Activated CD8-positive, alpha-beta memory T cell treated with anti-CD3 and anti-CD28 coated beads, Interleukin-2, amount 10 ng/mL, durations not matched to agents 7 days and 5 days (primary cell): ENCODE measurements around the gene EMC8. TPM values are rescaled to one million over a fixed set of nuclear protein-coding genes. Genes with fewer than 3 reads are reported as not detected.
A peak's percentile ranks its signal among the peaks of the same experiment; 100 is the strongest.

ENCODE experiments used
- ATAC-seq: fragments of 150-1000 bp; cut with Tn5 transposase; one replicate; pipeline ENCODE4 v1.10.0; 2021; ENCODE audit warnings: moderate library complexity
- CTCF ChIA-PET: fragments of 350-600 bp; sonication (Branson Sonifier 250); formaldehyde crosslinking; loops from one replicate; lab custom pipeline; 2021; ENCODE audit warnings: antibody characterized with exemption; lab: Charles Lee
- DNase-seq: peaks from one replicate; pipeline ENCODE4 v3.0.0-alpha.2; 2020
- H3K27ac Mint-ChIP-seq: one replicate; pipeline ENCODE4 v1.8.0; 2021; ENCODE audit warnings: mild to moderate bottlenecking, mixed read lengths
- H3K27me3 Mint-ChIP-seq: one replicate; pipeline ENCODE4 v1.8.0; 2021; ENCODE audit warnings: mixed read lengths
- H3K36me3 Mint-ChIP-seq: one replicate; pipeline ENCODE4 v1.8.0; 2021; ENCODE audit warnings: mild to moderate bottlenecking, mixed read lengths
- H3K4me1 Mint-ChIP-seq: one replicate; pipeline ENCODE4 v1.8.0; 2021; ENCODE audit warnings: mixed read lengths
- H3K4me3 Mint-ChIP-seq: one replicate; pipeline ENCODE4 v1.8.0; 2021; ENCODE audit warnings: mild to moderate bottlenecking, moderate library complexity, mixed read lengths
- H3K9me3 Mint-ChIP-seq: one replicate; pipeline ENCODE4 v1.8.0; 2022; ENCODE audit warnings: low read depth, mixed read lengths
- total RNA-seq, 2 experiments: library from RNA; stranded (reverse); gene quantifications; one replicate each; pipeline ENCODE4 v1.2.3, GENCODE V29; 2021

EMC8 gene
- total RNA-seq, 2 experiments from 2014 or later, result 32.2 to 33.9 TPM

DNA sequence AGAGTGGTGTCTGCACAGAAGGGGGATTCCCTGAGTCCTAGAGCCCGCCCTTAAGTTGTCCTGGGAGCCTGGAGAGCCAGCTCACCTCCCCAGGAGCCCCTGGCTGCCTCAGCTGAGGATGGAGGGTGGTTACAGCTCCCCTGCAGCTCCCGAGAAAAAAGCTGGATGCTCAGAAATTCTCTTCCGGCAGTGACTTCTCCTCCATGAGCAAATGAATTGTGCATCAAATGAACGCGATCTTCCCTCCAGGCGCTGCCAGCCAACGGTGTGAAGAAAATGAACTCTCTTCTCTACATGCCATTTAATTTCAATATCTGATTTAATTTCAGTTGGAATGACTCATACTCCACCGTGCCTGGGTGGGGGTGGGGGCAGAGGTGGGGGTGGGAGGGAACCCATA, 34.1 kb downstream of the EMC8 start:
- H3K27me3 Mint-ChIP-seq, result peaks cover 7% of the 10 kb centered on the region
- H3K4me3 Mint-ChIP-seq, result no peak overlapping the region
- no peaks in the 10 kb centered on the region for H3K36me3 Mint-ChIP-seq
- CTCF ChIA-PET, result no interaction called here
- H3K27ac Mint-ChIP-seq, result no peak overlapping the region
- H3K9me3 Mint-ChIP-seq, result no peaks in the 10 kb centered on the region
- no peaks in the 10 kb centered on the region for H3K4me1 Mint-ChIP-seq
- no peak for ATAC-seq
- DNase-seq, result no peak

DNA sequence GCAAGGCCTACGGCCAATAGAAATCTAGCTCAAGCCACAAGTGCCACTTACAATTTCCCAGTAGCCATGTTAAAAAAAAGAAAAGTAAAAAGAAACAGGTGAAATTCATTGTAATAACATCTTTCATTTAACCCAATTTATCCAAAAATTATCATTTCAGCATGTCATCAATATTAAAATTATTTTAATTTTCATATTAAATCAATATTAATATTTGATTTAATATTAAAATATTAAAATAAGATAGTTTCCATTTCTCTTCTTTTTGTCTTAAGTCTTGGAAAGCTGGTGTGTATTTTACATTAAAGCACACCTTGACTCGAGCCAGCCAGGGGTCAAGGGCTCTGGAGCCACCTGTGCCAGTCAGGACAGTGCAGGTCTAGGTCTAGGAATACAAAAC, 35.7 kb downstream of the EMC8 start:
- Mint-ChIP-seq H3K9me3 (no peaks in the 10 kb centered on the region), H3K4me3 (no peak overlapping the region), H3K27me3 (peaks cover 23% of the 10 kb centered on the region), H3K36me3 (no peaks in the 10 kb centered on the region), H3K4me1 (peaks cover 7% of the 10 kb centered on the region), H3K27ac (no peak overlapping the region)
- no peak for ATAC-seq
- no peak for DNase-seq
- CTCF ChIA-PET, result interaction anchor here (1.5 kb wide), 1 partner anchor 14 kb away, joined by 3 read pairs; no protein-coding TSS in a partner anchor

DNA sequence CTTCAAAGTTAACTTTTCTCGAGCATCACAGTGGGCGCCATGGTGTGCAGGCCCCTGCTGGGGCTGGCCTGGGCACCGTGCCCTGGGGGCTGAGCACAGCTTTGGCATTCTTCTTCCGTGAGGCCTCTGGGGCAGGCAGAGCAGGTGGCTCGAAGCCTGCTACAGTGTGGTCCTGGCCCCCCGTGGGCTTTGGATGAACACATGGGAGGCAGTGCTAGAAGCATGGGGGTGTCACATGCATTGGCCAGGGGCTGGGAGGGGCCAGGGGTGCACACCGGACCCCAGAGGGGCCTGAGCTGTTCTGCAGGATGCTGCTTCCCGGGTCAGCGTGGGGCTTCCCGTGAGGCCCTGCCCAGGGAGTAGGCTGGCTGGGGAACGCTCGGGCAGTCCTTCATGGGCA, 36.4 kb downstream of the EMC8 start:
- no peaks in the 10 kb centered on the region for H3K36me3 Mint-ChIP-seq
- no peak overlapping the region for H3K27ac Mint-ChIP-seq
- ATAC-seq (no peak), DNase-seq (no peak)
- H3K27me3 Mint-ChIP-seq, result peaks cover 26% of the 10 kb centered on the region
- CTCF ChIA-PET, result interaction anchor here (1.5 kb wide), 1 partner anchor 15 kb away, joined by 3 read pairs; no protein-coding TSS in a partner anchor
- H3K4me1 Mint-ChIP-seq, result peaks cover 10% of the 10 kb centered on the region
- H3K9me3 Mint-ChIP-seq, result no peaks in the 10 kb centered on the region
- H3K4me3 Mint-ChIP-seq, result no peak overlapping the region

DNA sequence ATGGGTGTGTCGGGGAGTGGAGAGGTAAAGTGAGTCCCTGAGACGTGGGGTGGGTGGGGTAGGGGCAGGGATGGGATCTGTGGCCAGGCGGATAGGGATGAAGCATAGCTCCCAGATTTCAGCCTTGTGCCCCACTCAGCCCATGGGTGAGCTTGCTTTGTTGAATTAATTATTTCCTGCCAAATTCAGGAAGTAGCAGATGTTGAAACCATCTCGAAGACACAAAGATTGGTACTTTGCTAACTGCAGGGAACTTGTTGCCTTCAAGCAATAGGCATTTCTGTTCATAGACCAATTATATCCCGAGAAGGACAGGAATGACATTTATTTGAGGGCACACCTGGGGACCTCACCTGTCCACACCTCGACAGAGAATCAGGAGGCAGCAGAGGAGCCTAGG, 37.5 kb downstream of the EMC8 start:
- Mint-ChIP-seq H3K36me3 (no peaks in the 10 kb centered on the region), H3K9me3 (no peaks in the 10 kb centered on the region), H3K4me3 (no peak overlapping the region), H3K4me1 (peaks cover 20% of the 10 kb centered on the region), H3K27me3 (peaks cover 28% of the 10 kb centered on the region), H3K27ac (no peak overlapping the region)
- DNase-seq, result no peak
- CTCF ChIA-PET, result no interaction called here
- ATAC-seq, result no peak

DNA sequence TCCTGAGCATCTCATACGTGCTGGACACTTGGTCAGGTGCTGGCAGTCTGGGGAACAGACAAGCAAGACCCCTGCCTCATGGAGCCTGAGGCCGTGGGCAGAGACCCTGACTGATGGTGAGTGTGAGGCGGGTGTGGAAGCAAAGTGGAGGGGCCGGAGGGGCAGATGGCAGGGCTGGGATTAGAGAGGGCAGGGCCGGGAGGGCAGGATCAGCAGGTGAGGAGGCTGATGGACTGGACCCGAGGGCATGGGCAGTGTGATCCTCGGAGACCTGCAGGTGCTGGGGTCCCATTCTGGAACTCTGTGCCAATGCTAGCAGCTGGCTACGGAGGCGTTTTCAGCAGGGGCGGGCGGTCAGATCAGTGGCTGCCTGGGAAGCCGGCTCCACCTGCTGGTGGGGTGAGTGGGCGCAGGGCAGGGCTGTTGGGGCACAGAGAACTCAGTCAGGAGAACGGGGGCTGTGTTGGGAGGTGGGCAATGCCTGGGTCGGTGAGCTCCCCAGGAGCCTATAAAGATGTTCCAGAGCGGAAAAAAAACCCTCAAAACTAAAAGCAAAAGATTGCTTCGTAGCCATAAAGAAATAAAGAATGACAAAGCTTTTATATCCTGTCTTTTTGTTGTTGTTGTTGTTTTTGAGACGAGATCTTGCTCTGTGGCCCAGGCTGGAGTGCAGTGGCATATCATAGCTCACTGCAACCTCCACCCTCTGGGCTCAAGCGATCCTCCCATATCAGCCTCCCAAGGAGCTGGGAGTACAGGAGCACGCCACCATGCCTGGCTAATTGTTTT, 39.5 kb downstream of the EMC8 start:
- peak; percentile 53 for DNase-seq

DNA sequence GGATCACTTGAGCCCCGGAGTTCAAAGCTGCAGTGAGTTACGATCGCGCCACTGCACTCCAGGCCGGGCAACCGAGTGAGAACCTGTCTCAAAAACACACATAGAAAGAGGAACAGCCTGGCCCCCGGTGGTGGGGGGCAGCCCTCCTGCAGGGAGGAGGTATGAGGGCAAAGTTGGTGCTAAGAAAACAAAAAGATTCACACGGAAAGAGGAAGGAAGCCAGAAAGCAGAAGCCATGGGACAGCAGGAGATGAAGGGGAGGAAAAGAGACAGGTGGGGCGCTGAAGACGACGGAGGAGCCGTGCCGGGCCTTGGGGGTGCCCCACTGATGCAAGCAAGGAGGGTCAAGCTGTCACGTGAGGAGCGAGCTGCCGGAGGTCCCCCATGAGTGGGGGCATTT, 40.2 kb downstream of the EMC8 start:
- ATAC-seq (no peak), DNase-seq (no peak)
- Mint-ChIP-seq H3K4me3 (no peak overlapping the region), H3K4me1 (peaks cover 29% of the 10 kb centered on the region), H3K27ac (no peak overlapping the region), H3K36me3 (no peaks in the 10 kb centered on the region), H3K27me3 (peaks cover 33% of the 10 kb centered on the region), H3K9me3 (no peaks in the 10 kb centered on the region)
- CTCF ChIA-PET, result interaction anchor here (1.2 to 1.7 kb wide), 6 partner anchors 9 to 143 kb away, joined by 3 to 5 read pairs (median 4); no protein-coding TSS in a partner anchor

More for the DNA sequence above, 39.5 kb downstream of the EMC8 start:
- Mint-ChIP-seq H3K4me1 (peaks cover 29% of the 10 kb centered on the region), H3K4me3 (no peak overlapping the region), H3K9me3 (no peaks in the 10 kb centered on the region), H3K27me3 (peaks cover 33% of the 10 kb centered on the region), H3K36me3 (no peaks in the 10 kb centered on the region), H3K27ac (no peak overlapping the region)
- CTCF ChIA-PET, result interaction anchor here (0.7 to 1.7 kb wide), 12 partner anchors 10 to 339 kb away, joined by 3 to 5 read pairs (median 3); partner anchors contain the start of gene GINS2
- ATAC-seq, result peak; percentile 59

DNA sequence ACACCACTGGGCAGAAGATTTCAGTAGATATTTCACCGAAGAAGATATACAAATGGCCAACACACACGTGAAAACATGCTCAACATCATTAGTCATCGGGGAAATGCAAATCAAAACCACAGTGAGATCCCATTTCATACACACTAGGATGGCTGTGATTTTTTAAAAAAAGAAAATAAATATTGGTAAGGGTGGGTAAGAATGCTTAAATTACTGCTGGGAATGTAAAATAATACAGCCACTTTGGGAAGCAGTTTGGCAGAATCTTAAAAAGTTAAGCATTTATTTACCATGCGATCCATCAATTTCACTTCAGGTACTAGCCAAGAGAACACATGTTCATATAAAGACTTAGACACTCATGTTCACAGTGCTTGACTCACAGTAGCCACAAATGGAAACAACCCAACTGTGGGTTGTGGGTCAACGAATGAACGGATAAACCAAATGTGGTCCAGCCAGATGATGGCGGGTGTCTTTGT, 42.0 kb downstream of the EMC8 start:
- H3K4me1 Mint-ChIP-seq, result peaks cover 29% of the 10 kb centered on the region
- no peak overlapping the region for H3K27ac Mint-ChIP-seq
- H3K27me3 Mint-ChIP-seq, result peaks cover 43% of the 10 kb centered on the region
- no peak overlapping the region for H3K4me3 Mint-ChIP-seq
- H3K9me3 Mint-ChIP-seq, result no peaks in the 10 kb centered on the region
- ATAC-seq (peak; percentile 39), DNase-seq (peak; percentile 56)
- CTCF ChIA-PET, result interaction anchor here (0.7 to 1.0 kb wide), 2 partner anchors 36 to 439 kb away, joined by 3 read pairs; no protein-coding TSS in a partner anchor
- H3K36me3 Mint-ChIP-seq, result no peaks in the 10 kb centered on the region

DNA sequence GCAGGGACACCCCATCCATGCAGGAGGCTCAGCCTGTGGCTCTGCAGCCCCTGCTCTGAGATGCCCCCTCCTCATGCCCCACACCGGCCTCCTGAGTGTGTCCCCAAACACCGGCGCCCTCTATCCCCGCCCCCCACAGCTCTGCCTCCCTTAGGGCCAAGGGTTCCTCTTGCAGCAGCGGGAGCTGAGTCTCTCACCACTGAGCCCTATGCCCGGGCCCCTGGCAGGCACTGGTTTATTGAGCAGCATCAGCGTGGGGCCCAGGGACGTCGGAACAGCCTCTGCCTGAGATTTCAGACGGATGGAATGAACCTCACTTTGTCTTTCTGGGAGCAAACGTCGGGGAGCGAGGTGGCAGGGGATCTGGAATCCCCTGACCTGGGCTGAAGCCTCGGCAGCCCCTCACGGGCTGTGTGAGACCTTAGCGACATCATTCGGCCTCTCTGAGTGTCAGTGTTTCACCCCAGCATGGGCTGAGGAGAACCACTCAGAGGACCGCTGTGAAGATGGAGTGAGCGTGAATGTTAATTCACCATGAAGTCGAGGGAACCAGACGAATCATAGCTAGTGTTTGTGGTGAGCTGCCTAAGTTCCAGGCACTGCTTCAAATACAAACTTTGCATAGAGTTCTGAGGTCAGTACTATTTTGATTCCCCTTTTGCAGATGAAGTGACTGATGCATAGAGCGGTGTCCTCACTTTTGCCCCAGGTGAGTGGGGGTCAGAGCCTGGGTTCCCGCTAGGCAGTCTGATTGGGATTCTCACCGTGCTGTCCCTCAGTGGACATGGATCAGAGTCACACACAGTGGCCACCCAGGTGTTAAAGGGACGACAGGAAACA, 43.2 kb downstream of the EMC8 start:
- Mint-ChIP-seq H3K27ac (no peak overlapping the region), H3K4me1 (peaks cover 31% of the 10 kb centered on the region), H3K4me3 (no peak overlapping the region), H3K36me3 (no peaks in the 10 kb centered on the region), H3K27me3 (peaks cover 51% of the 10 kb centered on the region), H3K9me3 (no peaks in the 10 kb centered on the region)
- no peak for DNase-seq
- CTCF ChIA-PET, result interaction anchor here (0.7 to 1.4 kb wide), 3 partner anchors 9 to 438 kb away, joined by 3 read pairs; no protein-coding TSS in a partner anchor
- ATAC-seq, result no peak

DNA sequence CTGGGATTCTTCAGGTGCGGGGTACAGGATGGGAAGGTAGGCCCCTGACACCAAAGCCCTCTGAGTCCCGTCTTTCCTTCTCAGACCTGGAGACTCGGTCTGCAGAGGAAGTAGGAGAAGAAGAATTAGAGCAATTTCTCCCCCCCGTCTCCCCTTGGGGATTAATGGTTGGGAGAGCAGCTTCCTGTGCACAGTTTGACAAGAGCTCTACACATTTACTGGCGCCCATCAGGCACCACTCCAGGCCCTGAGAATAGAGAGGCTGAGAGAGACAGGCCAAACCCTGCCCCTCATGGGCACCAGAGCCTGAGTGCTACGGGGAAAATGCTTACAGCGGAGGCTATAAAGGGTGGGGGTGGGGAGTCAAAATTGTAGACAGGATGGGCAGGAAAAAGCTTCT, 44.9 kb downstream of the EMC8 start:
- Mint-ChIP-seq H3K36me3 (no peaks in the 10 kb centered on the region), H3K4me3 (no peak overlapping the region), H3K9me3 (no peaks in the 10 kb centered on the region), H3K27me3 (peaks cover 50% of the 10 kb centered on the region), H3K4me1 (peaks cover 35% of the 10 kb centered on the region), H3K27ac (no peak overlapping the region)
- ATAC-seq (no peak), DNase-seq (no peak)
- CTCF ChIA-PET, result interaction anchor here (0.7 kb wide), 1 partner anchor 178 kb away, joined by 4 read pairs; no protein-coding TSS in a partner anchor

DNA sequence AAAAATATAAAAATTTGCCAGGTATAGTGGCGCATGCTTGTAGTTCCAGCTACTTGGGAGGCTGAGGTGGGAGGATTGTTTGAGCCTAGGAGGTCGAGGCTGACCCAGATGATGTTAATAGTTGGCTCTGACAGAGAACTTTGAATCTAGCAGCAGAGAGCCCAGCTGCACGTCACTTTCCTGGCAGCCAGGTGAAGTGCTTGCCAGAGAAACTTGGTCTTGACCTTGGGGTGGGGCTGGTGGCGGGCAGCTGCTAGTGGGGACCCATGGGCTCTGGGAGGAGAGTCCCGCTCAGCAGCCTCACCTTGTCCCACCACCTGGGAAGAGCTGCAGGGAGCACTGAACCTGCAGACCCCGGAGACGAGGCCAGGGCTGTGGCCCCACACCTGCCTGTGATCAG, 45.4 kb downstream of the EMC8 start:
- H3K27me3 Mint-ChIP-seq, result peaks cover 46% of the 10 kb centered on the region
- no peaks in the 10 kb centered on the region for H3K36me3 Mint-ChIP-seq
- ATAC-seq, result no peak
- no peak overlapping the region for H3K4me3 Mint-ChIP-seq
- H3K4me1 Mint-ChIP-seq, result peaks cover 32% of the 10 kb centered on the region
- DNase-seq, result no peak
- CTCF ChIA-PET, result interaction anchor here (0.7 kb wide), 1 partner anchor 178 kb away, joined by 4 read pairs; no protein-coding TSS in a partner anchor
- H3K27ac Mint-ChIP-seq, result no peak overlapping the region
- H3K9me3 Mint-ChIP-seq, result no peaks in the 10 kb centered on the region

DNA sequence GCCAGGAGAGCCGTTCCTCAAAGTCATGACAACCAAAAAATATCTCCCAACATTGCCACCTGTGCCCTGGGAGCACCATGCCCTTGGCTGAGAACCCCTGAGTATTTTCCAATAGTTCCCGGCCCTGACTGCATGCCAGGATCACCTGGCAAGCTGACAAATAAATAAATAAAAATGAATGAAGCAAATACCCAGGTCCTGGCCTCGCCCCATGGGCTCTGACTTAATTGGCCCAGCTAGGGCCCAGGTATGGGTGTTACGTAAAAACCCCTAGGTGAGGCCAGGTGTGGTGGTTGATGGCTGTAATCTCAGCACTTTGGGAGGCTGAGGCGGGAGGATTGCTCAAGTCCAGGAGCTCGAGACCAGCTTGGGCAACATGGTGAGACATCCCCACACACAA, 45.8 kb downstream of the EMC8 start:
- Mint-ChIP-seq H3K27me3 (peaks cover 44% of the 10 kb centered on the region), H3K9me3 (no peaks in the 10 kb centered on the region), H3K27ac (no peak overlapping the region), H3K4me3 (no peak overlapping the region), H3K4me1 (peaks cover 28% of the 10 kb centered on the region), H3K36me3 (no peaks in the 10 kb centered on the region)
- ATAC-seq, result no peak
- CTCF ChIA-PET, result no interaction called here
- DNase-seq, result no peak

DNA sequence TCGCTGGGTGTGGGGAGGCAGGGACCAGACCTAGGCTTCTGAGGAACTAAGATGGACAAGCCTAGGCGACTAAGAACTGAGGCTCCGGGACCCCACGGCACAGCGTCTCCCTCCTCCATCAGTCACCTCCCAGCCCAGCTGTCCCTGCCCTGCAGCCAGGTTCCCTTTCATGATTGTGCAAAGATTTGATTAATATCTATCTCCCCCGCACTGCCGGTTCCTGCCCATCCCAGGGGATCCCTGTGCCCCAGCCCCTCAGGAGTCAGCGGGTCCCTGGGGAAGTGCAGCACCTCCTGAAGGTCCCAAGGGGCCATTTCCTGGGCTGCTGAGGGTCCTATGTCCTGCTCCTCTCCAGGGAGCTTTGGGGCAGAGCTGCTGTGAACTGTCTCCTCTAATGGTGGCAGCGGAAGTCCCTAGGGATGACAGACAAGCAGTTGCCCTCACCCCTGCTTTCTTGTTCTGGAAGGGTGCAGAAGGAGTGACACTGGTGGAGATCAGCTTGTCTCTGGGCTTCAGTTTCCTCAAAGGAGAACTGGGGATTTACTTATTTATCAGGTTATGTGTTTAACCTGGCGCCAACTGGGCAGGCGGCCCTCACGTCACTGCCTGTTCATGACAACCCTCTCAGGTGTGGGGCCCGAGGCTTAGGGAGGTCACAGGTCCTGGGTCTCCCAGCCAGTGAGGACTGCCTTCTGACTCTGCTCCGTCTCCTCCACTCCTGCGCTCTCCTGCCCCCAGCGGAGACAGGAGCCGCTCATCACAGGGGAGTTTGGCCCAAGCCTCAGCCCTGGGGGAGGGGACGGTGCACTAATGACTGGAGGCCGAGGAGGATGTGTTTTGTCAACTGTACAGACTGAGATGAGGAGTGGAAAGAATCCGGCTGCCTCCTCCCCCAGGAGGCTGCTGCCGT, 46.6 kb downstream of the EMC8 start:
- CTCF ChIA-PET, result interaction anchor here (0.6 to 1.5 kb wide), 4 partner anchors 12 to 332 kb away, joined by 3 read pairs; no protein-coding TSS in a partner anchor
- Mint-ChIP-seq H3K4me1 (peaks cover 25% of the 10 kb centered on the region), H3K9me3 (no peaks in the 10 kb centered on the region), H3K4me3 (no peak overlapping the region), H3K36me3 (no peaks in the 10 kb centered on the region), H3K27ac (no peak overlapping the region), H3K27me3 (peaks cover 46% of the 10 kb centered on the region)
- ATAC-seq, result no peak
- DNase-seq, result no peak
